ENCODE measurements around the gene SLC9A5. TPM values are rescaled to one million over a fixed set of nuclear protein-coding genes. Genes with fewer than 3 reads are reported as not detected.

SLC9A5 gene
- total and polyA plus RNA-seq, 9 of the 15 experiments (the other 6 are each of a cell fraction or from before 2014, with no cell fraction given), result 0.06 to 3.1 (median 1.2) TPM

DNA sequence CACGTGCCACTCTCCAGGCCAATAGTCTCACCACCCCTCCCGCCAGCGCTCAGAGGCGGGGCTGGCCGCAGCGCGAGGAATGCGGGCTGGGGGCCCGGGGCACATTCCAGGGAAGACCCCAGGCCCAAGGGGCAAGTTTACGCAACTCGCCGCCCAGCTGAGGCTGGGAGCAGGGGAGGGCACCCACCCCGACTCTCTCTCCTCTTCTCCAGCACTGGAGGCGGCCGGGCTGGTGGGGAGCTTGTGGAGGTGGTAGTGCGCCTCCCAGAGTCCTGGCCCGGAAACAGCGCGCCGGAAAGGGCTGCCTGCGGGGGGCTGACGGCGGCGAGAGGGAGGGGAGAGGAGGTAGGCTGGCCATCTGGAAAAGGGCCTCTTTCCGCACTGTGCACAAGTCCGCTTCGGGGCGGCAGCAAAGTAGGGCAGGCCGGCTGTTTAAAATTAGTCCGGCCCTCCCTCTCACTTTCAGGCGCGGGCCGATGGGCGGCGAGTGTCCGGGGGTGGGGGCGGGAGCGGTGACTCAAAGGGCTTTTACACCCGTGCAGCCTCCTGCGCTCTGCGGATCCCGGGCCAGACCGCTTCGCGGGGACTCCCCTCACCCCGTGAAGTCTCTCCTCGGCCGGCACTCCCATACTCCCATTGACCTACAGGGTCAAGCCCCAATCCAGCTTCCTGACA is 2.6 kb upstream of the SLC9A5 start (continued):
- no peak for TF ChIP-seq ZMIZ1 (IDR thresholded peaks at IDR 0.05; ENCODE audit: low read depth in 2 of 2, low read length in 2 of 2)
- no peak for TF ChIP-seq RFX7 (CRISPR knock-in tag; IDR thresholded peaks at IDR 0.05)
- no peak for TF ChIP-seq ZNF668 (CRISPR knock-in tag; IDR thresholded peaks at IDR 0.05)
- TF ChIP-seq, protein P1, sequence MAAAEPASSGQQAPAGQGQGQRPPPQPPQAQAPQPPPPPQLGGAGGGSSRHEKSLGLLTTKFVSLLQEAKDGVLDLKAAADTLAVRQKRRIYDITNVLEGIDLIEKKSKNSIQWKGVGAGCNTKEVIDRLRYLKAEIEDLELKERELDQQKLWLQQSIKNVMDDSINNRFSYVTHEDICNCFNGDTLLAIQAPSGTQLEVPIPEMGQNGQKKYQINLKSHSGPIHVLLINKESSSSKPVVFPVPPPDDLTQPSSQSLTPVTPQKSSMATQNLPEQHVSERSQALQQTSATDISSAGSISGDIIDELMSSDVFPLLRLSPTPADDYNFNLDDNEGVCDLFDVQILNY (CRISPR knock-in tag; IDR thresholded peaks at IDR 0.05), result no peak
- TF ChIP-seq SPI1 (IDR thresholded peaks at IDR 0.05; ENCODE audit: borderline replicate concordance, low read depth, low read length), result no peak
- TF ChIP-seq RBM22 (IDR thresholded peaks at IDR 0.05; ENCODE audit: low read depth, low read length, poor library complexity, severe bottlenecking), result no peak
- TF ChIP-seq HNRNPL (IDR thresholded peaks at IDR 0.05; ENCODE audit: low read depth, low read length), result no peak
- no peak for TF ChIP-seq HDGF (IDR thresholded peaks at IDR 0.05)
- no peak for TF ChIP-seq ZNF253 (CRISPR knock-in tag; conservative IDR thresholded peaks at IDR 0.05)
- TF ChIP-seq ZBTB8A (IDR thresholded peaks at IDR 0.05; ENCODE audit: partially characterized antibody), result no peak
- no peak for TF ChIP-seq ZNF384 (IDR thresholded peaks at IDR 0.05; ENCODE audit: low read depth, low read length)
- no peak for TF ChIP-seq NR4A1 (CRISPR knock-in tag; IDR thresholded peaks at IDR 0.05)
- TF ChIP-seq NR4A1 (tag; IDR thresholded peaks at IDR 0.05), result peak; percentile 76
- no peak for TF ChIP-seq ZNF324 (CRISPR knock-in tag; IDR thresholded peaks at IDR 0.05)
- TF ChIP-seq HDAC8 (tag; IDR thresholded peaks at IDR 0.05), result no peak
- no peak for TF ChIP-seq ZNF561 (CRISPR knock-in tag; conservative IDR thresholded peaks at IDR 0.05)
- TF ChIP-seq L3MBTL2 (IDR thresholded peaks at IDR 0.05), result peak; percentile 92
- TF ChIP-seq RBM25 (IDR thresholded peaks at IDR 0.05; ENCODE audit: low read depth, low read length, severe bottlenecking), result no peak
- TF ChIP-seq, protein P2, sequence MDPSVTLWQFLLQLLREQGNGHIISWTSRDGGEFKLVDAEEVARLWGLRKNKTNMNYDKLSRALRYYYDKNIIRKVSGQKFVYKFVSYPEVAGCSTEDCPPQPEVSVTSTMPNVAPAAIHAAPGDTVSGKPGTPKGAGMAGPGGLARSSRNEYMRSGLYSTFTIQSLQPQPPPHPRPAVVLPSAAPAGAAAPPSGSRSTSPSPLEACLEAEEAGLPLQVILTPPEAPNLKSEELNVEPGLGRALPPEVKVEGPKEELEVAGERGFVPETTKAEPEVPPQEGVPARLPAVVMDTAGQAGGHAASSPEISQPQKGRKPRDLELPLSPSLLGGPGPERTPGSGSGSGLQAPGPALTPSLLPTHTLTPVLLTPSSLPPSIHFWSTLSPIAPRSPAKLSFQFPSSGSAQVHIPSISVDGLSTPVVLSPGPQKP (CRISPR knock-in tag; IDR thresholded peaks at IDR 0.05), result no peak
- TF ChIP-seq, protein P3, sequence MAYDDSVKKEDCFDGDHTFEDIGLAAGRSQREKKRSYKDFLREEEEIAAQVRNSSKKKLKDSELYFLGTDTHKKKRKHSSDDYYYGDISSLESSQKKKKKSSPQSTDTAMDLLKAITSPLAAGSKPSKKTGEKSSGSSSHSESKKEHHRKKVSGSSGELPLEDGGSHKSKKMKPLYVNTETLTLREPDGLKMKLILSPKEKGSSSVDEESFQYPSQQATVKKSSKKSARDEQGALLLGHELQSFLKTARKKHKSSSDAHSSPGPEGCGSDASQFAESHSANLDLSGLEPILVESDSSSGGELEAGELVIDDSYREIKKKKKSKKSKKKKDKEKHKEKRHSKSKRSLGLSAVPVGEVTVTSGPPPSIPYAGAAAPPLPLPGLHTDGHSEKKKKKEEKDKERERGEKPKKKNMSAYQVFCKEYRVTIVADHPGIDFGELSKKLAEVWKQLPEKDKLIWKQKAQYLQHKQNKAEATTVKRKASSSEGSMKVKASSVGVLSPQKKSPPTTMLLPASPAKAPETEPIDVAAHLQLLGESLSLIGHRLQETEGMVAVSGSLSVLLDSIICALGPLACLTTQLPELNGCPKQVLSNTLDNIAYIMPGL (CRISPR knock-in tag; IDR thresholded peaks at IDR 0.05), result no peak

Measured in K562 (cell line).